ENCODE results near the gene RPS28. TPM values are rescaled to one million over a fixed set of nuclear protein-coding genes. Genes with fewer than 3 reads are reported as not detected.
A peak's percentile ranks its signal among the peaks of the same experiment; 100 is the strongest.
"Not testable (repeated sequence)": the region's sequence is repeated elsewhere in the genome, so short reads cannot be mapped to it uniquely, and the experiment has no call there.

RPS28 gene
- total RNA-seq, 2 experiments from 2014 or later: 2,068 to 2,091 TPM

- Mint-ChIP-seq H3K4me1 (ENCODE audit: low read depth) (peaks cover 31% of the 10 kb centered on the region), H3K4me3 (peak overlapping the region; percentile 96), H3K36me3 (peaks cover 9% of the 10 kb centered on the region), H3K9me3 (no peaks in the 10 kb centered on the region), H3K27ac (no peak overlapping the region), H3K27me3 (no peaks in the 10 kb centered on the region)
- peak; percentile 2 for DNase-seq
- ChIA-PET POLR2A (no interaction called here), CTCF (interaction anchor here (1.0 kb wide), 1 partner anchor 39 kb away, joined by 3 read pairs; no protein-coding TSS in a partner anchor)
- intact Hi-C loops (cut with micrococcal nuclease): loop anchor here (1.0 to 5.0 kb wide), 3 partner anchors 12 to 1798 kb away; partner anchors contain the start of genes CERS4, NDUFA7, PPAN and RPS28
Observed at GRCh38 chr19:8308891-8309291, 12.4 kb upstream of the RPS28 start.

GRCh38 chr19:8310342-8311055 lies 10.8 kb upstream of the RPS28 start:
- ChIA-PET CTCF (interaction anchor here (1.2 kb wide), 1 partner anchor 25 kb away, joined by 3 read pairs; no protein-coding TSS in a partner anchor), POLR2A (no interaction called here)
- H3K27ac Mint-ChIP-seq: no peak overlapping the region

GRCh38 chr19:8311461-8312260 lies 9.6 kb upstream of the RPS28 start:
- ChIA-PET CTCF (interaction anchor here (1.2 kb wide), 1 partner anchor 24 kb away, joined by 3 read pairs; no protein-coding TSS in a partner anchor), POLR2A (interaction anchor here (0.9 kb wide), 1 partner anchor 9 kb away, joined by 4 read pairs; the partner anchor contains the start of gene NDUFA7)
- Mint-ChIP-seq H3K9me3 (no peaks in the 10 kb centered on the region), H3K27ac (no peak overlapping the region), H3K27me3 (no peaks in the 10 kb centered on the region), H3K36me3 (peaks cover 12% of the 10 kb centered on the region), H3K4me3 (no peak overlapping the region), H3K4me1 (ENCODE audit: low read depth) (peaks cover 22% of the 10 kb centered on the region)
- intact Hi-C loops (cut with micrococcal nuclease): no loop called here
- DNase-seq: no peak

More at GRCh38 chr19:8310342-8311055, 10.8 kb upstream of the RPS28 start:
- Mint-ChIP-seq H3K4me3 (no peak overlapping the region), H3K36me3 (peaks cover 10% of the 10 kb centered on the region), H3K27me3 (no peaks in the 10 kb centered on the region), H3K9me3 (no peaks in the 10 kb centered on the region), H3K4me1 (ENCODE audit: low read depth) (peaks cover 31% of the 10 kb centered on the region)
- DNase-seq: no peak
- intact Hi-C loops (cut with micrococcal nuclease): no loop called here

- H3K27ac Mint-ChIP-seq; H3K27me3 Mint-ChIP-seq; POLR2A ChIA-PET; intact Hi-C loops (cut with micrococcal nuclease); CTCF ChIA-PET; H3K4me3 Mint-ChIP-seq; DNase-seq; H3K36me3 Mint-ChIP-seq; H3K9me3 Mint-ChIP-seq: not testable (repeated sequence)
- H3K4me1 Mint-ChIP-seq (ENCODE audit: low read depth): peaks cover 11% of the 10 kb centered on the region
Observed at GRCh38 chr19:8314981-8315640, 6.2 kb upstream of the RPS28 start.

GRCh38 chr19:8316351-8317125 lies 4.8 kb upstream of the RPS28 start:
- no peaks in the 10 kb centered on the region for H3K9me3 Mint-ChIP-seq
- CTCF ChIA-PET: no interaction called here
- H3K4me1 Mint-ChIP-seq (ENCODE audit: low read depth): peaks cover 13% of the 10 kb centered on the region
- no peak overlapping the region for H3K27ac Mint-ChIP-seq
- no peaks in the 10 kb centered on the region for H3K27me3 Mint-ChIP-seq
- peaks cover 12% of the 10 kb centered on the region for H3K36me3 Mint-ChIP-seq
- DNase-seq: no peak
- intact Hi-C loops (cut with micrococcal nuclease): no loop called here
- no peak overlapping the region for H3K4me3 Mint-ChIP-seq
- POLR2A ChIA-PET: no interaction called here

- H3K27ac Mint-ChIP-seq; H3K27me3 Mint-ChIP-seq; H3K9me3 Mint-ChIP-seq; H3K4me3 Mint-ChIP-seq; intact Hi-C loops (cut with micrococcal nuclease); POLR2A ChIA-PET; DNase-seq: not testable (repeated sequence)
- CTCF ChIA-PET: interaction anchor here (0.7 kb wide), 1 partner anchor 35 kb away, joined by 3 read pairs; no protein-coding TSS in a partner anchor
- Mint-ChIP-seq H3K4me1 (ENCODE audit: low read depth) (peaks cover 31% of the 10 kb centered on the region), H3K36me3 (peaks cover 33% of the 10 kb centered on the region)
Observed at GRCh38 chr19:8318835-8319234, 2.5 kb upstream of the RPS28 start.

GRCh38 chr19:8319807-8320520 lies 1.3 kb upstream of the RPS28 start:
- H3K4me3 Mint-ChIP-seq: peak overlapping the region; percentile 99
- H3K36me3 Mint-ChIP-seq: peaks cover 36% of the 10 kb centered on the region
- POLR2A ChIA-PET: interaction anchor here (1.6 kb wide), 1 partner anchor 8 kb away, joined by 4 read pairs; no protein-coding TSS in a partner anchor
- intact Hi-C loops (cut with micrococcal nuclease): no loop called here
- peaks cover 33% of the 10 kb centered on the region for H3K4me1 Mint-ChIP-seq (ENCODE audit: low read depth)
- H3K27ac Mint-ChIP-seq: peak overlapping the region; percentile 16
- H3K9me3 Mint-ChIP-seq: no peaks in the 10 kb centered on the region
- H3K27me3 Mint-ChIP-seq: no peaks in the 10 kb centered on the region
- no peak for DNase-seq
- CTCF ChIA-PET: interaction anchor here (0.8 to 1.9 kb wide), 3 partner anchors 15 to 258 kb away, joined by 3 to 7 read pairs (median 4); no protein-coding TSS in a partner anchor

- H3K36me3 Mint-ChIP-seq: peaks cover 34% of the 10 kb centered on the region
- ChIA-PET POLR2A (interaction anchor here (1.4 to 1.6 kb wide), 5 partner anchors 9 to 193 kb away, joined by 3 to 8 read pairs (median 3); partner anchors contain the start of gene ZNF414), CTCF (interaction anchor here (0.8 to 1.9 kb wide), 3 partner anchors 15 to 257 kb away, joined by 3 to 7 read pairs (median 4); no protein-coding TSS in a partner anchor)
- peak overlapping the region; percentile 99 for H3K4me3 Mint-ChIP-seq
- peaks cover 33% of the 10 kb centered on the region for H3K4me1 Mint-ChIP-seq (ENCODE audit: low read depth)
- peak; percentile 52 for DNase-seq
- H3K27ac Mint-ChIP-seq: peak overlapping the region; percentile 91
- intact Hi-C loops (cut with micrococcal nuclease): loop anchor here (1.0 kb wide), 3 partner anchors 12 to 377 kb away; partner anchors contain the start of genes CD320, RAB11B and TIMM44
- H3K9me3 Mint-ChIP-seq: no peaks in the 10 kb centered on the region
- no peaks in the 10 kb centered on the region for H3K27me3 Mint-ChIP-seq
Observed at GRCh38 chr19:8320564-8321066, 681 bp upstream of the RPS28 start.

- ChIA-PET POLR2A (interaction anchor here (0.9 to 1.5 kb wide), 6 partner anchors 12 to 191 kb away, joined by 3 to 8 read pairs (median 3); partner anchors contain the start of genes HNRNPM and ZNF414), CTCF (interaction anchor here (1.9 to 2.1 kb wide), 2 partner anchors 13 to 14 kb away, joined by 7 to 9 read pairs; no protein-coding TSS in a partner anchor)
- H3K9me3 Mint-ChIP-seq: no peaks in the 10 kb centered on the region
- intact Hi-C loops (cut with micrococcal nuclease): loop anchor here (1.0 kb wide), 3 partner anchors 14 to 379 kb away; partner anchors contain the start of genes CD320, RAB11B and TIMM44
- H3K27me3 Mint-ChIP-seq: no peaks in the 10 kb centered on the region
- H3K36me3 Mint-ChIP-seq: peaks cover 31% of the 10 kb centered on the region
- peak overlapping the region; percentile 91 for H3K27ac Mint-ChIP-seq
- H3K4me1 Mint-ChIP-seq (ENCODE audit: low read depth): peaks cover 33% of the 10 kb centered on the region
- peak overlapping the region; percentile 99 for H3K4me3 Mint-ChIP-seq
- no peak for DNase-seq
Observed at GRCh38 chr19:8321986-8322637, 816 bp downstream of the RPS28 start.

- H3K27me3 Mint-ChIP-seq: no peaks in the 10 kb centered on the region
- ChIA-PET POLR2A (interaction anchor here (1.0 kb wide), 1 partner anchor 379 kb away, joined by 4 read pairs; the partner anchor contains the start of gene TIMM44), CTCF (interaction anchor here (2.1 kb wide), 1 partner anchor 13 kb away, joined by 9 read pairs; no protein-coding TSS in a partner anchor)
- H3K4me3 Mint-ChIP-seq: peak overlapping the region; percentile 99
- intact Hi-C loops (cut with micrococcal nuclease): no loop called here
- H3K9me3 Mint-ChIP-seq: no peaks in the 10 kb centered on the region
- H3K27ac Mint-ChIP-seq: peak overlapping the region; percentile 91
- no peak for DNase-seq
- H3K4me1 Mint-ChIP-seq (ENCODE audit: low read depth): peaks cover 33% of the 10 kb centered on the region
- H3K36me3 Mint-ChIP-seq: peaks cover 31% of the 10 kb centered on the region
Observed at GRCh38 chr19:8322638-8322997, 1.3 kb downstream of the RPS28 start.
